ENCODE data around the gene GDPD4. TPM values are rescaled to one million over a fixed set of nuclear protein-coding genes. Genes with fewer than 3 reads are reported as not detected.

The GDPD4 gene
- total RNA-seq, 1 experiment from 2014 or later = not detected

DNA sequence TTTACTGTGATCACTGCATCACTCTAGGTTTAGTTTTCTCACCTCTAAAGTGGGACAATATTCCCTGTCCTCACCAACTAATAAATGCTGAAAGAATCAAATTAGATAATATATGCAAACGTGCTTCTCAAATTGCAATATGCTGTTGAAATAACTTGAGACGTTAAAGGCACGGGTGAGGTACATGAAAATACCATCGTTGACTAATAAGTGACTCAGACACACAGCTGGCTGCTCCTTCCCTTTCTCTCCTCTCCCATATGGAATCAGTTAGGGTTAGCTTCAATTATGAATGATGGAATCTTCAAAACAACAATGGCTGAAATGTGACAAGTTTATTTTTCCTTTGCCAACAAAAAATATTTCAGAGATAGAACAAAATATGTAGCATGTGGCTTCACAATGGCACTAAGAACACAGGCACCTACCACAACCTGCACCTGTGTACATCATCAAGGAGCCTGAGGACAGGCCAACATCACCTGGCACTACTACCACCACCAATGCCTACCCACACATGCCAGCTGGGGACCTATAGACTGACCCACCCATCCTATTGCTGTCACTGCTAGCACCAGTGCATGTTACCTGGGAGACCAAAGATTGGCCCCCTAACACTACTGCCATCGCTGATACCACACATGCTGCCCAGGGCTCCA lies 13.7 kb downstream of the GDPD4 start:
- no peak for DNase-seq

DNA sequence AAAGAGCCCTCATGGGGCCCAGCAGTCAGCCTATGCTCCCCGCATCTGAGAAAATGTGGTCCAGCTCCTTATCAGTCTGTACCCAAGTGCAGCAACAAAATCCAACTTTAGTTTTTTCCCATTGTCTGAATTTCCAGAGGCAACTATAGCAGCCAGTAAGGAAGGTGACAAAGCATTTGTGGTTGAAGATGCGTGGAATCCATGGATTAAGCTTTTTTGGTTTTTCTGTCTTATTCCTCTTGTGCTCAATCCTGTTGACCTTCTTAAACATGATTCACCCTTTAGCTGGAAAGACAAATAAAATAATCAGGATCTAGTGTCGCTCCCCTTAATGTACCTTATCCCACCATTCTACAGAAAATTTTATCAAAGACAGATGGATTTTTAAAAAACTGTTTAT lies 14.3 kb downstream of the GDPD4 start:
- TF ChIP-seq, protein P1, sequence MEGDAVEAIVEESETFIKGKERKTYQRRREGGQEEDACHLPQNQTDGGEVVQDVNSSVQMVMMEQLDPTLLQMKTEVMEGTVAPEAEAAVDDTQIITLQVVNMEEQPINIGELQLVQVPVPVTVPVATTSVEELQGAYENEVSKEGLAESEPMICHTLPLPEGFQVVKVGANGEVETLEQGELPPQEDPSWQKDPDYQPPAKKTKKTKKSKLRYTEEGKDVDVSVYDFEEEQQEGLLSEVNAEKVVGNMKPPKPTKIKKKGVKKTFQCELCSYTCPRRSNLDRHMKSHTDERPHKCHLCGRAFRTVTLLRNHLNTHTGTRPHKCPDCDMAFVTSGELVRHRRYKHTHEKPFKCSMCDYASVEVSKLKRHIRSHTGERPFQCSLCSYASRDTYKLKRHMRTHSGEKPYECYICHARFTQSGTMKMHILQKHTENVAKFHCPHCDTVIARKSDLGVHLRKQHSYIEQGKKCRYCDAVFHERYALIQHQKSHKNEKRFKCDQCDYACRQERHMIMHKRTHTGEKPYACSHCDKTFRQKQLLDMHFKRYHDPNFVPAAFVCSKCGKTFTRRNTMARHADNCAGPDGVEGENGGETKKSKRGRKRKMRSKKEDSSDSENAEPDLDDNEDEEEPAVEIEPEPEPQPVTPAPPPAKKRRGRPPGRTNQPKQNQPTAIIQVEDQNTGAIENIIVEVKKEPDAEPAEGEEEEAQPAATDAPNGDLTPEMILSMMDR (IDR thresholded peaks at IDR 0.05; ENCODE audit: unreplicated experiment) = no peak
- no TSS peak for BruUV-seq (replicated peaks)
- H3K4me1 Mint-ChIP-seq (ENCODE audit: low read depth, unreplicated experiment) = no peaks in the 10 kb centered on the region

More for the DNA sequence above, 13.7 kb downstream of the GDPD4 start:
- H3K4me3 Mint-ChIP-seq (ENCODE audit: low read depth, unreplicated experiment) = no peak overlapping the region
- H3K4me1 Mint-ChIP-seq (ENCODE audit: low read depth, unreplicated experiment) = no peaks in the 10 kb centered on the region
- CTCF ChIA-PET = no interaction called here
- no peaks in the 10 kb centered on the region for H3K36me3 Mint-ChIP-seq (ENCODE audit: insufficient read depth, unreplicated experiment)
- no peaks in the 10 kb centered on the region for H3K9me3 Mint-ChIP-seq (ENCODE audit: low read depth, unreplicated experiment)
- TF ChIP-seq, protein P1 (IDR thresholded peaks at IDR 0.05; ENCODE audit: unreplicated experiment) = no peak
- BruUV-seq (replicated peaks) = no TSS peak
- H3K27me3 Mint-ChIP-seq (ENCODE audit: unreplicated experiment) = no peaks in the 10 kb centered on the region
- intact Hi-C loops (cut with micrococcal nuclease; ENCODE audit: unreplicated experiment) = no loop called here
- no peak overlapping the region for H3K27ac Mint-ChIP-seq (ENCODE audit: unreplicated experiment)

DNA sequence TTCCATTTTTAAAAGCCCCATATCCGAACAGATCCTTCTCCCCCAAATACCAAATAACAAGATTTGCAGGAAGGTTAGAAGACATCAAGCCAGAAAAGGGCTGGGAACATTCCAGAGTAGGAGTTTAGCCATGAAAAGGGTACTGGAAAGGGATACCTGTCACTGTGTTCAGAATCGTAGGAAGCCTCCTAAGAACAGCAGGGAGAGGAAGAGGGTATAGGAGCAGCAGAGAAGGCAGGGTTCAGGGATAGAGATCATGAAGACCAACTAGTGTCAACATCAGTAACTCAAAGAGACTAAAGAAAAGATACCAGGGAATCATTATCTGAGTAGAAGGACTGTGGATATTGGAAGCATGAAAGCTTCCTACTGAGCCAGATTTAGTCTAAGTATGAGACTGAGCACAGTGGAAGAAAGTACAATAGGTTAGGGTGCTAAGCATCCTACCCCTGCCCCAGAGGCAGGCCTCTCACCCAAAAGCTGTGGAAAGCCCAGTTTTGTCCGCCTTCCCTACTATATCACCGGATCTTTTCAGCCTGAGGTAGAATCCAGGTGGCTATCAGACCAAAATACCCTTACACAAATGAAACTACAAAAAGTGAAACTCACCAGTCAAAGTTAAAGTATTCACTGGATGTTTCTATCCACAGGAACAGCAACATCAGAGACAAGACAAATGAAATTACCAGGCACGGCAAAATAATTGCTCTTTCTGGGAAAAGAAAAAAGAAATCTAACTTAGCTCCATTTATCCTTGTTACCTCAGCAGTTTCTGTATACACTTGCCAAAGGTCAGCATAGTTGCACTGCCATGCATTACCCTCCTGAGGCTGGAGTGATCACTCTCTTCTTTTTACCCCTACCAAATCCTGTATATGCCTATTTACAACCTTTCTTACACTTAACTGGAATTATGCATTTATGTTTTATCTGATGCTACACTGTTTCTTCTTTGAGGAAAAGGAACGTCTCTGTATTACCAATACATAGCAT lies 16.7 kb downstream of the GDPD4 start:
- Mint-ChIP-seq H3K9me3 (ENCODE audit: low read depth, unreplicated experiment) (no peaks in the 10 kb centered on the region), H3K4me1 (ENCODE audit: low read depth, unreplicated experiment) (no peaks in the 10 kb centered on the region), H3K27me3 (ENCODE audit: unreplicated experiment) (no peaks in the 10 kb centered on the region), H3K27ac (ENCODE audit: unreplicated experiment) (no peak overlapping the region), H3K4me3 (ENCODE audit: low read depth, unreplicated experiment) (no peak overlapping the region), H3K36me3 (ENCODE audit: insufficient read depth, unreplicated experiment) (no peaks in the 10 kb centered on the region)
- no peak for DNase-seq
- TF ChIP-seq, protein P1 (IDR thresholded peaks at IDR 0.05; ENCODE audit: unreplicated experiment) = no peak
- intact Hi-C loops (cut with micrococcal nuclease; ENCODE audit: unreplicated experiment) = no loop called here
- BruUV-seq (replicated peaks) = no TSS peak
- CTCF ChIA-PET = interaction anchor here (0.8 kb wide), 1 partner anchor 14 kb away, joined by 4 read pairs; no protein-coding TSS in a partner anchor

More for the DNA sequence above, 14.3 kb downstream of the GDPD4 start:
- Mint-ChIP-seq H3K36me3 (ENCODE audit: insufficient read depth, unreplicated experiment) (no peaks in the 10 kb centered on the region), H3K27me3 (ENCODE audit: unreplicated experiment) (no peaks in the 10 kb centered on the region), H3K9me3 (ENCODE audit: low read depth, unreplicated experiment) (no peaks in the 10 kb centered on the region), H3K4me3 (ENCODE audit: low read depth, unreplicated experiment) (no peak overlapping the region), H3K27ac (ENCODE audit: unreplicated experiment) (no peak overlapping the region)
- CTCF ChIA-PET = interaction anchor here (0.6 to 1.1 kb wide), 2 partner anchors 38 to 69 kb away, joined by 4 read pairs; no protein-coding TSS in a partner anchor
- DNase-seq = no peak
- intact Hi-C loops (cut with micrococcal nuclease; ENCODE audit: unreplicated experiment) = no loop called here

DNA sequence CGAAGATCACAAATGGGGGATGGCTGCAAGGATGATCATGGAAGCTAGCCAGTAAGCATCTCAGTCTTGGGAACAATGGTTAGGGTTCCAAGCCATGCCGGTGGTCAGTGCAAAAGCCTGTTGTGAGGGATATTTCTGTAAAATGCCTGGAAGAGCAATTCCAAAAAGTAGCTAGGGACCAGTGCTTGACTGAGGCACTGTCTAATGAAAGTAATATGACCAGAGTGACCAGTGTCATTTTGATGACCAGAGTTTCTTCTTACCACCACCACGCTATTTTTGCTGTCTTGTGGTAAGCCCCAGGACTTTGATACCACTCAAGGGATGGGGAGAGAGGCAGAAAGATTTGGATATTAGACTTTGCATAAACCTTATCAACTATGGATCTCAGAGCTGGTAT lies 18.4 kb downstream of the GDPD4 start:
- H3K36me3 Mint-ChIP-seq (ENCODE audit: insufficient read depth, unreplicated experiment) = no peaks in the 10 kb centered on the region
- no peak overlapping the region for H3K4me3 Mint-ChIP-seq (ENCODE audit: low read depth, unreplicated experiment)
- no peak for DNase-seq
- intact Hi-C loops (cut with micrococcal nuclease; ENCODE audit: unreplicated experiment) = no loop called here
- TF ChIP-seq, protein P1 (IDR thresholded peaks at IDR 0.05; ENCODE audit: unreplicated experiment) = no peak
- BruUV-seq (replicated peaks) = no TSS peak
- CTCF ChIA-PET = no interaction called here
- no peak overlapping the region for H3K27ac Mint-ChIP-seq (ENCODE audit: unreplicated experiment)
- H3K9me3 Mint-ChIP-seq (ENCODE audit: low read depth, unreplicated experiment) = no peaks in the 10 kb centered on the region
- peaks cover 15% of the 10 kb centered on the region for H3K4me1 Mint-ChIP-seq (ENCODE audit: low read depth, unreplicated experiment)
- H3K27me3 Mint-ChIP-seq (ENCODE audit: unreplicated experiment) = no peaks in the 10 kb centered on the region
